Trophoblast cell (in vitro differentiated cells and primary cell): ENCODE data around the gene COL18A1.

Source experiments
- DNase-seq, 2 donors: peaks; one replicate each; pipeline ENCODE4 v3.0.0-alpha.2; 2016
- H2AFZ ChIP-seq: 2 replicates; pipeline ENCODE4 v1.6.1; 2013; ENCODE audit warnings: low read length, moderate library complexity, mild to moderate bottlenecking; ENCODE audit not compliant: insufficient read depth, poor library complexity
- H2AK5ac ChIP-seq: 2 replicates; pipeline ENCODE4 v1.6.1; 2013; ENCODE audit warnings: mild to moderate bottlenecking, low read length
- H2BK120ac ChIP-seq: 2 replicates; pipeline ENCODE4 v1.6.1; 2013; ENCODE audit warnings: low read length, mild to moderate bottlenecking, moderate library complexity; ENCODE audit not compliant: insufficient read depth, poor library complexity
- H2BK12ac ChIP-seq: 2 replicates; pipeline ENCODE4 v1.6.1; 2013; ENCODE audit warnings: mild to moderate bottlenecking, low read length, moderate library complexity
- H2BK5ac ChIP-seq: 2 replicates; pipeline ENCODE4 v1.6.1; 2013; ENCODE audit warnings: low read length, low read depth, moderate library complexity, mild to moderate bottlenecking; ENCODE audit not compliant: poor library complexity
- H3K14ac ChIP-seq: 2 replicates; pipeline ENCODE4 v1.6.1; 2013; ENCODE audit warnings: mild to moderate bottlenecking, low read length
- H3K18ac ChIP-seq: 2 replicates; pipeline ENCODE4 v1.6.1; 2013; ENCODE audit warnings: mild to moderate bottlenecking, low read length
- H3K23ac ChIP-seq: 2 replicates; pipeline ENCODE4 v1.6.1; 2013; ENCODE audit warnings: low read length
- H3K27ac ChIP-seq: 2 replicates; pipeline ENCODE4 v1.5.1; 2013; ENCODE audit warnings: low read depth, mild to moderate bottlenecking, inconsistent platforms, low read length, moderate library complexity
- H3K27me3 ChIP-seq: 2 replicates; pipeline ENCODE4 v1.6.1; 2013; ENCODE audit warnings: inconsistent platforms, mild to moderate bottlenecking, low read length, moderate library complexity; ENCODE audit not compliant: insufficient read depth
- H3K36me3 ChIP-seq, 2 experiments: 1 replicate in 1 of 2; 2 replicates in 1 of 2; pipeline ENCODE4 v1.6.1; 2013; ENCODE audit warnings: low read length in 2 of 2, mild to moderate bottlenecking in 2 of 2, moderate library complexity in 1 of 2; ENCODE audit not compliant: insufficient read depth in 2 of 2, control insufficient read depth in 1 of 2
- H3K4ac ChIP-seq: 2 replicates; pipeline ENCODE4 v1.6.1; 2013; ENCODE audit warnings: low read depth, mild to moderate bottlenecking, low read length, moderate library complexity
- H3K4me1 ChIP-seq, 2 experiments: 1 replicate in 1 of 2; 2 replicates in 1 of 2; pipeline ENCODE4 v1.6.1; 2013; ENCODE audit warnings: low read length in 2 of 2, mild to moderate bottlenecking in 2 of 2, moderate library complexity in 1 of 2; ENCODE audit not compliant: insufficient read depth in 2 of 2, control insufficient read depth in 1 of 2
- H3K4me2 ChIP-seq: 2 replicates; pipeline ENCODE4 v1.6.1; 2013; ENCODE audit warnings: inconsistent platforms, mild to moderate bottlenecking, low read length, moderate library complexity
- H3K4me3 ChIP-seq: 2 replicates; pipeline ENCODE4 v1.5.1; 2013; ENCODE audit warnings: mild to moderate bottlenecking, low read depth, low read length, inconsistent platforms
- H3K79me1 ChIP-seq: one replicate; pipeline ENCODE4 v1.6.1; 2013; ENCODE audit warnings: low read length
- H3K79me2 ChIP-seq: 2 replicates; pipeline ENCODE4 v1.6.1; 2013; ENCODE audit warnings: low read length, mild to moderate bottlenecking; ENCODE audit not compliant: control insufficient read depth, insufficient read depth, poor library complexity
- H3K9ac ChIP-seq: 2 replicates; pipeline ENCODE4 v1.6.1; 2013; ENCODE audit warnings: mild to moderate bottlenecking, low read length
- H3K9me3 ChIP-seq: 2 replicates; pipeline ENCODE4 v1.6.1; 2013; ENCODE audit warnings: low read depth, mild to moderate bottlenecking, control low read depth, inconsistent platforms, low read length; ENCODE audit not compliant: insufficient read depth
- H4K12ac ChIP-seq: 2 replicates; pipeline ENCODE4 v1.6.1; 2013; ENCODE audit warnings: low read depth, mild to moderate bottlenecking, low read length, moderate library complexity
- H4K8ac ChIP-seq: 2 replicates; pipeline ENCODE4 v1.6.1; 2013; ENCODE audit warnings: low read depth, mild to moderate bottlenecking, low read length, moderate library complexity
- H4K91ac ChIP-seq: one replicate; pipeline ENCODE4 v1.6.1; 2013; ENCODE audit warnings: low read depth, mild to moderate bottlenecking, low read length, moderate library complexity
- WGBS: extraction: QIAGEN DNeasy Blood & Tissue Kit; methylation state at CpG from one replicate; pipeline ENCODE4 v1.1.7; 2013; ENCODE audit warnings: missing lambda C conversion rate; ENCODE audit not compliant: insufficient read length, insufficient coverage; ENCODE audit errors: extremely low coverage; 5-methylcytosine and 5-hydroxymethylcytosine counted together

The COL18A1 gene

GRCh38 chr21:45431781-45432572 lies 27.0 kb downstream of the COL18A1 start:
- DNase-seq: no peak
- Histone ChIP-seq H3K23ac (no peak overlapping the region), H3K14ac (peak overlapping the region; percentile 73)

GRCh38 chr21:45432575-45433255 lies 27.8 kb downstream of the COL18A1 start:
- no peak overlapping the region for H3K4ac ChIP-seq
- DNase-seq: no peak
- H3K79me1 ChIP-seq: peaks cover 36% of the 10 kb centered on the region
- peak overlapping the region; percentile 58 for H3K18ac ChIP-seq
- WGBS: no CpG with 5 or more reads among the region's 16 CpGs
- no peak overlapping the region for H3K23ac ChIP-seq
- H3K4me3 ChIP-seq: no peak overlapping the region
- H3K36me3 ChIP-seq: peaks cover 12 to 17% of the 10 kb centered on the region in 2 experiments
- H2AK5ac ChIP-seq: peak overlapping the region; percentile 1
- H4K12ac ChIP-seq: no peak overlapping the region
- peak overlapping the region; percentile 47 for H2BK12ac ChIP-seq
- no peak overlapping the region for H3K9ac ChIP-seq
- H3K9me3 ChIP-seq: peaks cover 2% of the 10 kb centered on the region
- no peak overlapping the region for H4K91ac ChIP-seq
- no peak overlapping the region for H3K27ac ChIP-seq
- peak overlapping the region; percentile 33 for H2BK120ac ChIP-seq
- no peak overlapping the region for H2AFZ ChIP-seq
- H2BK5ac ChIP-seq: no peak overlapping the region
- H4K8ac ChIP-seq: no peak overlapping the region
- H3K27me3 ChIP-seq: no peaks in the 10 kb centered on the region
- H3K79me2 ChIP-seq: peaks cover 21% of the 10 kb centered on the region
- peak overlapping the region; percentile 21 for H3K14ac ChIP-seq
- H3K4me1 ChIP-seq: peaks cover 36 to 42% of the 10 kb centered on the region in 2 experiments
- no peak overlapping the region for H3K4me2 ChIP-seq

More at GRCh38 chr21:45431781-45432572, 27.0 kb downstream of the COL18A1 start:
- peak overlapping the region; percentile 70 for H2BK120ac ChIP-seq
- H4K12ac ChIP-seq: no peak overlapping the region
- H3K79me1 ChIP-seq: peaks cover 41% of the 10 kb centered on the region
- H3K79me2 ChIP-seq: peaks cover 26% of the 10 kb centered on the region
- H3K27ac ChIP-seq: peak overlapping the region; percentile 4
- peak overlapping the region; percentile 69 for H4K8ac ChIP-seq
- H3K27me3 ChIP-seq: no peaks in the 10 kb centered on the region
- no peak overlapping the region for H3K4me2 ChIP-seq
- H3K9ac ChIP-seq: no peak overlapping the region
- peak overlapping the region; percentile 96 for H3K4ac ChIP-seq
- H3K36me3 ChIP-seq: peaks cover 6 to 9% of the 10 kb centered on the region in 2 experiments
- no peaks in the 10 kb centered on the region for H3K9me3 ChIP-seq
- H3K4me3 ChIP-seq: no peak overlapping the region
- H2AFZ ChIP-seq: no peak overlapping the region
- H2BK5ac ChIP-seq: peak overlapping the region; percentile 52
- WGBS: no CpG with 5 or more reads among the region's 17 CpGs
- peak overlapping the region; percentile 81 for H2BK12ac ChIP-seq
- peak overlapping the region; percentile 94 for H4K91ac ChIP-seq
- H3K18ac ChIP-seq: peak overlapping the region; percentile 86
- peak overlapping the region; percentile 85 for H2AK5ac ChIP-seq
- H3K4me1 ChIP-seq: peaks cover 42 to 48% of the 10 kb centered on the region in 2 experiments

- Histone ChIP-seq H3K4ac (peak overlapping the region; percentile 37), H3K23ac (no peak overlapping the region), H3K4me3 (no peak overlapping the region), H3K79me2 (peaks cover 18% of the 10 kb centered on the region), H3K18ac (no peak overlapping the region), H2BK5ac (no peak overlapping the region), H4K12ac (no peak overlapping the region), H3K4me2 (no peak overlapping the region), H3K36me3 (peaks cover 12 to 17% of the 10 kb centered on the region in 2 experiments), H4K91ac (no peak overlapping the region), H2AFZ (no peak overlapping the region), H2BK12ac (no peak overlapping the region), H3K9me3 (peaks cover 2% of the 10 kb centered on the region), H3K4me1 (peaks cover 31 to 37% of the 10 kb centered on the region in 2 experiments), H2AK5ac (no peak overlapping the region), H3K79me1 (peaks cover 32% of the 10 kb centered on the region), H3K27ac (no peak overlapping the region), H4K8ac (no peak overlapping the region), H3K27me3 (no peaks in the 10 kb centered on the region), H3K14ac (no peak overlapping the region), H2BK120ac (no peak overlapping the region), H3K9ac (no peak overlapping the region)
- no CpG with 5 or more reads among the region's 8 CpGs for WGBS
- no peak for DNase-seq
Measured at GRCh38 chr21:45433301-45433700, 28.3 kb downstream of the COL18A1 start.

- peaks cover 30 to 38% of the 10 kb centered on the region in 2 experiments for H3K4me1 ChIP-seq
- H3K9ac ChIP-seq: no peak overlapping the region
- H4K8ac ChIP-seq: no peak overlapping the region
- H3K23ac ChIP-seq: no peak overlapping the region
- no peak overlapping the region for H3K4me3 ChIP-seq
- H3K79me1 ChIP-seq: peaks cover 31% of the 10 kb centered on the region
- no peak overlapping the region for H3K4ac ChIP-seq
- peaks cover 18% of the 10 kb centered on the region for H3K79me2 ChIP-seq
- no peak overlapping the region for H3K14ac ChIP-seq
- H2AFZ ChIP-seq: no peak overlapping the region
- H3K4me2 ChIP-seq: no peak overlapping the region
- H4K91ac ChIP-seq: no peak overlapping the region
- no peak overlapping the region for H4K12ac ChIP-seq
- H3K18ac ChIP-seq: no peak overlapping the region
- no peak overlapping the region for H2BK120ac ChIP-seq
- no CpG with 5 or more reads among the region's 11 CpGs for WGBS
- H3K9me3 ChIP-seq: peaks cover 2% of the 10 kb centered on the region
- peaks cover 10 to 14% of the 10 kb centered on the region in 2 experiments for H3K36me3 ChIP-seq
- no peak for DNase-seq
- no peaks in the 10 kb centered on the region for H3K27me3 ChIP-seq
- H2BK12ac ChIP-seq: no peak overlapping the region
- H3K27ac ChIP-seq: no peak overlapping the region
- no peak overlapping the region for H2BK5ac ChIP-seq
- no peak overlapping the region for H2AK5ac ChIP-seq
Measured at GRCh38 chr21:45433911-45434644, 29.1 kb downstream of the COL18A1 start.
